HepG2 (cell line): ENCODE data around the gene DNAJB11. TPM values are rescaled to one million over a fixed set of nuclear protein-coding genes. Genes with fewer than 3 reads are reported as not detected.

ENCODE experiments used
- CEBPG ChIP-seq: IDR thresholded peaks from 2 replicates; pipeline ENCODE4 v1.6.1; 2016
- KAT2B ChIP-seq: fragments of 150-350 bp; IDR thresholded peaks from 2 replicates; pipeline ENCODE4 v1.6.1; 2014; ENCODE audit warnings: low read depth, low read length, borderline replicate concordance
- NFIB ChIP-seq: sonication (generic); formaldehyde crosslinking; IDR thresholded peaks from 2 replicates; pipeline ENCODE4 v1.9.0; 2021; ENCODE audit warnings: missing genetic modification reagents, mild to moderate bottlenecking, borderline replicate concordance
- PHF5A ChIP-seq: IDR thresholded peaks from one replicate; pipeline ENCODE4 v1.6.1; 2018; ENCODE audit warnings: low read depth, missing genetic modification reagents; ENCODE audit not compliant: unreplicated experiment
- RBM22 ChIP-seq: fragments of 200-400 bp; formaldehyde crosslinking; optimal IDR thresholded peaks from 2 replicates; pipeline ENCODE3; 2017; ENCODE audit warnings: mild to moderate bottlenecking, low read length, moderate library complexity
- RBM39 ChIP-seq: fragments of 200-400 bp; formaldehyde crosslinking; IDR thresholded peaks from one replicate; pipeline ENCODE4 v1.6.1; 2018; ENCODE audit warnings: antibody characterized with exemption, mild to moderate bottlenecking, low read depth, low read length; ENCODE audit not compliant: poor library complexity, severe bottlenecking
- TSC22D2 ChIP-seq: sonication (generic); formaldehyde crosslinking; IDR thresholded peaks from 2 replicates; pipeline ENCODE4 v1.5.1; 2020; ENCODE audit warnings: missing genetic modification reagents, mild to moderate bottlenecking, borderline replicate concordance
- ZFP36 ChIP-seq: fragments of 150-350 bp; IDR thresholded peaks from 2 replicates; pipeline ENCODE4 v1.6.1; 2018; ENCODE audit warnings: borderline replicate concordance, low read length, low read depth; ENCODE audit not compliant: partially characterized antibody
- ZFP36L2 ChIP-seq: sonication (generic); formaldehyde crosslinking; IDR thresholded peaks from 2 replicates; pipeline ENCODE4 v1.4.0; 2020; ENCODE audit warnings: missing genetic modification reagents
- ZNF317 ChIP-seq: sonication (generic); formaldehyde crosslinking; IDR thresholded peaks from 2 replicates; pipeline ENCODE4 v1.5.0; 2020; ENCODE audit warnings: mild to moderate bottlenecking, missing genetic modification reagents
- polyA plus RNA-seq, 8 experiments: library from polyadenylated mRNA; depleted of rRNA in 3 of 8; stranded (reverse) in 7 of 8; unstranded in 1 of 8; fragments of >200 nt; fragmentation: Illumina TruSeq in 4 of 8; extraction: Trizol in 4 of 8; gene quantifications; 2 replicates each; pipeline versions ENCODE4 v1.2.1 to v1.2.3, GENCODE V29; 2011 to 2016; ENCODE audit warnings: low read depth in 4 of 8, missing spikeins in 1 of 8, mixed read lengths in 1 of 8; ENCODE audit not compliant: insufficient read depth in 1 of 8
- total RNA-seq, 5 experiments: library from RNA; depleted of rRNA; stranded (reverse); fragments of >200 nt; fragmentation: Illumina TruSeq; extraction: Trizol; gene quantifications; 2 replicates each; pipeline ENCODE4 v1.2.3, GENCODE V29; 2016; ENCODE audit warnings: low read depth in 1 of 5
- TF ChIP-seq, protein P1 (sequence below): IDR thresholded peaks from 2 replicates; pipeline ENCODE4 v1.6.1; 2018; ENCODE audit warnings: missing genetic modification reagents
- TF ChIP-seq, protein P2 (sequence below): sonication (generic); formaldehyde crosslinking; IDR thresholded peaks from 2 replicates; pipeline ENCODE4 v1.4.0; 2020; ENCODE audit warnings: missing genetic modification reagents
- TF ChIP-seq, protein P3 (sequence below): sonication (generic); formaldehyde crosslinking; IDR thresholded peaks from 2 replicates; pipeline ENCODE4 v1.4.0; 2020; ENCODE audit warnings: missing genetic modification reagents, borderline replicate concordance
- TF ChIP-seq, protein P4 (sequence below): sonication (generic); formaldehyde crosslinking; IDR thresholded peaks from 2 replicates; pipeline ENCODE4 v1.5.1; 2020; ENCODE audit warnings: missing genetic modification reagents, mild to moderate bottlenecking, borderline replicate concordance
- TF ChIP-seq, protein P5 (sequence below): sonication (generic); formaldehyde crosslinking; IDR thresholded peaks from 2 replicates; pipeline ENCODE4 v1.9.0; 2022; ENCODE audit warnings: low read depth, missing genetic modification reagents

Gene DNAJB11
- total and polyA plus RNA-seq, 2 of the 13 experiments (the other 11 are each of a cell fraction or from before 2014, with no cell fraction given): 41.0 to 132 TPM

DNA sequence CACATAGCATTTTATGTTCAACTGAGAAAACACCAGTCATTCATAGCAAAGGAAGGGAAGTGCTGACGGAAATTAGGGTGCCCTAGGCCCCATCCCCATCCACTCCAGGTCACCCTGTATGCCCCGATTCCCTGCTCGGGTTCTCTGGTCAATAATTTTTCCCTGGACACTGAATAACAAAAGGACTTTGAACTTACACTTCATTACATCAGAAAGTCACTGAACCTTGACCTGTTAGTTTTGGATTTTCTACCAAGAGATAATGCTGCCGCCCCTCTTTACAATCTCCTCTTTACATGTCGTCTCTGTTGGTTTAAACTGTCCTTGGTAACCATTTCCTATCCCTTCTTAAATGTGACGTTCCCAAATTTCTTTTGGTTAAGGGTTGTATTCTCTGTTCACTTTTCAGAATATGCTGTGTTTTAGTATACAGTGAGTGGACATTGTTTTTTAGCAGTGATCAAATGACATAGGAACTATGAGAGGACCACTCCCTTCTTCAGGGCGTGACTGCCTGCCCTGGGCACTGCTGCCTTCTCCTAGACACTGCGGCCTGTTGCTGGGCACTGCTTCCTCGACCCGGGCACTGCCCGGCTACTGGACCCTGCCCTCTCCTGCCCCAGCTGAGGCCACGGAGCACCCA lies 28.7 kb downstream of the DNAJB11 start (continued):
- TF ChIP-seq, protein P1, sequence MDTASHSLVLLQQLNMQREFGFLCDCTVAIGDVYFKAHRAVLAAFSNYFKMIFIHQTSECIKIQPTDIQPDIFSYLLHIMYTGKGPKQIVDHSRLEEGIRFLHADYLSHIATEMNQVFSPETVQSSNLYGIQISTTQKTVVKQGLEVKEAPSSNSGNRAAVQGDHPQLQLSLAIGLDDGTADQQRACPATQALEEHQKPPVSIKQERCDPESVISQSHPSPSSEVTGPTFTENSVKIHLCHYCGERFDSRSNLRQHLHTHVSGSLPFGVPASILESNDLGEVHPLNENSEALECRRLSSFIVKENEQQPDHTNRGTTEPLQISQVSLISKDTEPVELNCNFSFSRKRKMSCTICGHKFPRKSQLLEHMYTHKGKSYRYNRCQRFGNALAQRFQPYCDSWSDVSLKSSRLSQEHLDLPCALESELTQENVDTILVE: peak; percentile 78
- TF ChIP-seq NFIB (CRISPR knock-in tag) (no peak), PHF5A (peak; percentile 73), KAT2B (0 out of 2 replicates have a peak, but pooled peaks have one; percentile 31), CEBPG (CRISPR knock-in tag) (peak; percentile 91), TSC22D2 (CRISPR knock-in tag) (peak; percentile 22; the same call in 1 of the 2 replicates), ZNF317 (CRISPR knock-in tag) (no peak), RBM22 (no peak), ZFP36L2 (CRISPR knock-in tag) (no peak), ZFP36 (no peak), RBM39 (no peak)
- TF ChIP-seq, protein P2, sequence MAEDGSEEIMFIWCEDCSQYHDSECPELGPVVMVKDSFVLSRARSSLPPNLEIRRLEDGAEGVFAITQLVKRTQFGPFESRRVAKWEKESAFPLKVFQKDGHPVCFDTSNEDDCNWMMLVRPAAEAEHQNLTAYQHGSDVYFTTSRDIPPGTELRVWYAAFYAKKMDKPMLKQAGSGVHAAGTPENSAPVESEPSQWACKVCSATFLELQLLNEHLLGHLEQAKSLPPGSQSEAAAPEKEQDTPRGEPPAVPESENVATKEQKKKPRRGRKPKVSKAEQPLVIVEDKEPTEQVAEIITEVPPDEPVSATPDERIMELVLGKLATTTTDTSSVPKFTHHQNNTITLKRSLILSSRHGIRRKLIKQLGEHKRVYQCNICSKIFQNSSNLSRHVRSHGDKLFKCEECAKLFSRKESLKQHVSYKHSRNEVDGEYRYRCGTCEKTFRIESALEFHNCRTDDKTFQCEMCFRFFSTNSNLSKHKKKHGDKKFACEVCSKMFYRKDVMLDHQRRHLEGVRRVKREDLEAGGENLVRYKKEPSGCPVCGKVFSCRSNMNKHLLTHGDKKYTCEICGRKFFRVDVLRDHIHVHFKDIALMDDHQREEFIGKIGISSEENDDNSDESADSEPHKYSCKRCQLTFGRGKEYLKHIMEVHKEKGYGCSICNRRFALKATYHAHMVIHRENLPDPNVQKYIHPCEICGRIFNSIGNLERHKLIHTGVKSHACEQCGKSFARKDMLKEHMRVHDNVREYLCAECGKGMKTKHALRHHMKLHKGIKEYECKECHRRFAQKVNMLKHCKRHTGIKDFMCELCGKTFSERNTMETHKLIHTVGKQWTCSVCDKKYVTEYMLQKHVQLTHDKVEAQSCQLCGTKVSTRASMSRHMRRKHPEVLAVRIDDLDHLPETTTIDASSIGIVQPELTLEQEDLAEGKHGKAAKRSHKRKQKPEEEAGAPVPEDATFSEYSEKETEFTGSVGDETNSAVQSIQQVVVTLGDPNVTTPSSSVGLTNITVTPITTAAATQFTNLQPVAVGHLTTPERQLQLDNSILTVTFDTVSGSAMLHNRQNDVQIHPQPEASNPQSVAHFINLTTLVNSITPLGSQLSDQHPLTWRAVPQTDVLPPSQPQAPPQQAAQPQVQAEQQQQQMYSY (CRISPR knock-in tag): peak; percentile 67; the same call in 1 of the 2 replicates
- TF ChIP-seq, protein P3, sequence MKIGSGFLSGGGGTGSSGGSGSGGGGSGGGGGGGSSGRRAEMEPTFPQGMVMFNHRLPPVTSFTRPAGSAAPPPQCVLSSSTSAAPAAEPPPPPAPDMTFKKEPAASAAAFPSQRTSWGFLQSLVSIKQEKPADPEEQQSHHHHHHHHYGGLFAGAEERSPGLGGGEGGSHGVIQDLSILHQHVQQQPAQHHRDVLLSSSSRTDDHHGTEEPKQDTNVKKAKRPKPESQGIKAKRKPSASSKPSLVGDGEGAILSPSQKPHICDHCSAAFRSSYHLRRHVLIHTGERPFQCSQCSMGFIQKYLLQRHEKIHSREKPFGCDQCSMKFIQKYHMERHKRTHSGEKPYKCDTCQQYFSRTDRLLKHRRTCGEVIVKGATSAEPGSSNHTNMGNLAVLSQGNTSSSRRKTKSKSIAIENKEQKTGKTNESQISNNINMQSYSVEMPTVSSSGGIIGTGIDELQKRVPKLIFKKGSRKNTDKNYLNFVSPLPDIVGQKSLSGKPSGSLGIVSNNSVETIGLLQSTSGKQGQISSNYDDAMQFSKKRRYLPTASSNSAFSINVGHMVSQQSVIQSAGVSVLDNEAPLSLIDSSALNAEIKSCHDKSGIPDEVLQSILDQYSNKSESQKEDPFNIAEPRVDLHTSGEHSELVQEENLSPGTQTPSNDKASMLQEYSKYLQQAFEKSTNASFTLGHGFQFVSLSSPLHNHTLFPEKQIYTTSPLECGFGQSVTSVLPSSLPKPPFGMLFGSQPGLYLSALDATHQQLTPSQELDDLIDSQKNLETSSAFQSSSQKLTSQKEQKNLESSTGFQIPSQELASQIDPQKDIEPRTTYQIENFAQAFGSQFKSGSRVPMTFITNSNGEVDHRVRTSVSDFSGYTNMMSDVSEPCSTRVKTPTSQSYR (CRISPR knock-in tag): no peak
- TF ChIP-seq, protein P4, sequence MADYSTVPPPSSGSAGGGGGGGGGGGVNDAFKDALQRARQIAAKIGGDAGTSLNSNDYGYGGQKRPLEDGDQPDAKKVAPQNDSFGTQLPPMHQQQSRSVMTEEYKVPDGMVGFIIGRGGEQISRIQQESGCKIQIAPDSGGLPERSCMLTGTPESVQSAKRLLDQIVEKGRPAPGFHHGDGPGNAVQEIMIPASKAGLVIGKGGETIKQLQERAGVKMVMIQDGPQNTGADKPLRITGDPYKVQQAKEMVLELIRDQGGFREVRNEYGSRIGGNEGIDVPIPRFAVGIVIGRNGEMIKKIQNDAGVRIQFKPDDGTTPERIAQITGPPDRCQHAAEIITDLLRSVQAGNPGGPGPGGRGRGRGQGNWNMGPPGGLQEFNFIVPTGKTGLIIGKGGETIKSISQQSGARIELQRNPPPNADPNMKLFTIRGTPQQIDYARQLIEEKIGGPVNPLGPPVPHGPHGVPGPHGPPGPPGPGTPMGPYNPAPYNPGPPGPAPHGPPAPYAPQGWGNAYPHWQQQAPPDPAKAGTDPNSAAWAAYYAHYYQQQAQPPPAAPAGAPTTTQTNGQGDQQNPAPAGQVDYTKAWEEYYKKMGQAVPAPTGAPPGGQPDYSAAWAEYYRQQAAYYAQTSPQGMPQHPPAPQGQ (CRISPR knock-in tag): no peak
- TF ChIP-seq, protein P5, sequence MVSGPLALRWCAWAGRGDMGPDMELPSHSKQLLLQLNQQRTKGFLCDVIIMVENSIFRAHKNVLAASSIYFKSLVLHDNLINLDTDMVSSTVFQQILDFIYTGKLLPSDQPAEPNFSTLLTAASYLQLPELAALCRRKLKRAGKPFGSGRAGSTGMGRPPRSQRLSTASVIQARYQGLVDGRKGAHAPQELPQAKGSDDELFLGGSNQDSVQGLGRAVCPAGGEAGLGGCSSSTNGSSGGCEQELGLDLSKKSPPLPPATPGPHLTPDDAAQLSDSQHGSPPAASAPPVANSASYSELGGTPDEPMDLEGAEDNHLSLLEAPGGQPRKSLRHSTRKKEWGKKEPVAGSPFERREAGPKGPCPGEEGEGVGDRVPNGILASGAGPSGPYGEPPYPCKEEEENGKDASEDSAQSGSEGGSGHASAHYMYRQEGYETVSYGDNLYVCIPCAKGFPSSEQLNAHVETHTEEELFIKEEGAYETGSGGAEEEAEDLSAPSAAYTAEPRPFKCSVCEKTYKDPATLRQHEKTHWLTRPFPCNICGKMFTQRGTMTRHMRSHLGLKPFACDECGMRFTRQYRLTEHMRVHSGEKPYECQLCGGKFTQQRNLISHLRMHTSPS (CRISPR knock-in tag): peak; percentile 96
